Pancreas (tissue), 10 donors: Measurements from ENCODE around the gene THSD7B. TPM values are rescaled to one million over a fixed set of nuclear protein-coding genes. Genes with fewer than 3 reads are reported as not detected.
"Not testable (repeated sequence)": the region's sequence is repeated elsewhere in the genome, so short reads cannot be mapped to it uniquely, and the experiment has no call there.

Experiments
- ATAC-seq, 4 donors: fragments of 200-7000 bp; cut with Tn5 transposase; one replicate each; pipeline versions ENCODE4 v1.8.0 to v1.9.1; 2020; ENCODE audit warnings: mild to moderate bottlenecking in 4 of 4, moderate library complexity in 4 of 4
- DNase-seq, 6 donors: peaks; one replicate each; pipeline ENCODE4 v3.0.0-alpha.2; 2020
- FAIRE-seq: peaks from 2 replicates; lab custom pipeline; 2012; peaks lifted over from hg19 to GRCh38; lab: Jason Lieb, UNC
- H3K27ac ChIP-seq, 4 donors: fragments of 200-600 bp; sonication (generic); 1 replicate in 3 of 4; 2 replicates in 1 of 4; pipeline versions ENCODE4 v1.5.0 to v1.8.0; 2020
- H3K27me3 ChIP-seq, 4 donors: fragments of 200-600 bp; one replicate each; pipeline ENCODE4 v1.8.0; 2021
- H3K36me3 ChIP-seq, 3 donors: fragments of 200-600 bp; sonication (generic) in 1 of 3; one replicate each; pipeline versions ENCODE4 v1.5.0 to v1.8.0; 2020 to 2021
- H3K4me1 ChIP-seq, 3 donors: fragments of 200-600 bp; one replicate each; pipeline ENCODE4 v1.8.0; 2021
- H3K4me3 ChIP-seq, 4 donors: fragments of 200-600 bp; sonication (generic) in 2 of 4; one replicate each; pipeline versions ENCODE4 v1.5.0 to v1.8.0; 2020 to 2021
- H3K9me3 ChIP-seq, 4 donors: fragments of 200-600 bp; one replicate each; pipeline ENCODE4 v1.8.0; 2021
- WGBS, 2 donors: extraction: QIAGEN DNeasy Blood & Tissue Kit; methylation state at CpG; one replicate each; pipeline ENCODE4 v1.1.7; 2013; 5-methylcytosine and 5-hydroxymethylcytosine counted together
- intact Hi-C, 3 donors: fragments of 100-400 bp; cut with DNase I; formaldehyde crosslinking; loops; one replicate each; pipeline versions ENCODE4 v1.11.1 to v1.14.2; 2022
- polyA plus RNA-seq, 2 donors: library from polyadenylated mRNA; stranded (reverse); fragments of 200-250 nt; gene quantifications; one replicate each; pipeline ENCODE4 v1.2.3, GENCODE V29; 2013
- total RNA-seq, 6 donors: library from RNA; stranded (reverse); fragmentation: NEBNext Ultra II Directional in 4 of 6; extraction: Animal tissue kit (Norgen Biotek cat#: 25700) in 4 of 6; gene quantifications; one replicate each; pipeline versions ENCODE4 v1.2.1 to v1.2.4, GENCODE V29; 2021 to 2023
- TF ChIP-seq, protein P1 (sequence below), 4 donors: fragments of 200-600 bp; sonication (generic) in 3 of 4; IDR thresholded peaks; one replicate each; pipeline versions ENCODE4 v1.5.0 to v1.8.0; 2021; ENCODE audit warnings: antibody characterized with exemption in 4 of 4
- donor health status: healthy with polysubstance abuse.
- donor health status: DM: no; HTN: no; CAD: no; lungs with moderate emphysema.
- donor health status: DM: no; HTN: no; CAD: no.
- donor health status: control.
- donor health status: control.
- donor health status: Bipolar disorder and iron deficiency.
- donor health status: DM: yes; HTN: yes; CAD: no.
- donor health status: DM: no; HTN: no; CAD: no.
- donor health status: DM: no; HTN: no; CAD: no.
- donor health status: DM: yes; HTN: yes; CAD: no.

Gene THSD7B
- total and polyA plus RNA-seq, 8 donors: 0.02 to 0.18 (median 0.07) TPM; not detected in 4

DNA sequence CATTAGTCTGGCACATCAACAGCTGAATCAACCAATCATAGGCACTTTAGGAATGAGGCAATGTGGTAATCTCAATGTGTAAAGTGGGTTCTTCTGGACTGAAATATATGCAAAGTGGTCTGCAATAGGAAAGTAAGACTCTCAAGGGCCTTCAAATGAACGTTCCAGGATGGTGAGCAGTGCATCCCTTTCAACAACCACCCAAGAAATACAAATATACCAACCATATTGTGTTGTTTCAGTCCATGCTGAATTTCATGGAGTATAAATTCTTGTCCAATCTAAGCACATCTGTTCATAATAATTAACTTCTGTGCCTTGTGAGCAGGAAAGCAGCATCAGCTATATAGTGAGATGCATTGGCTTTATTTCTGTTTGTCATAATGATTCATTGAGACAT lies 556.2 kb downstream of the THSD7B start:
- Histone ChIP-seq H3K4me1 (no peaks in the 10 kb centered on the region), H3K4me3 (no peak overlapping the region), H3K9me3 (no peaks in the 10 kb centered on the region), H3K36me3 (no peaks in the 10 kb centered on the region), H3K27me3 (no peaks in the 10 kb centered on the region), H3K27ac (no peak overlapping the region)
- DNase-seq (no peak), ATAC-seq (no peak), FAIRE-seq (no peak)
- intact Hi-C loops: no loop called here
- TF ChIP-seq, protein P1, sequence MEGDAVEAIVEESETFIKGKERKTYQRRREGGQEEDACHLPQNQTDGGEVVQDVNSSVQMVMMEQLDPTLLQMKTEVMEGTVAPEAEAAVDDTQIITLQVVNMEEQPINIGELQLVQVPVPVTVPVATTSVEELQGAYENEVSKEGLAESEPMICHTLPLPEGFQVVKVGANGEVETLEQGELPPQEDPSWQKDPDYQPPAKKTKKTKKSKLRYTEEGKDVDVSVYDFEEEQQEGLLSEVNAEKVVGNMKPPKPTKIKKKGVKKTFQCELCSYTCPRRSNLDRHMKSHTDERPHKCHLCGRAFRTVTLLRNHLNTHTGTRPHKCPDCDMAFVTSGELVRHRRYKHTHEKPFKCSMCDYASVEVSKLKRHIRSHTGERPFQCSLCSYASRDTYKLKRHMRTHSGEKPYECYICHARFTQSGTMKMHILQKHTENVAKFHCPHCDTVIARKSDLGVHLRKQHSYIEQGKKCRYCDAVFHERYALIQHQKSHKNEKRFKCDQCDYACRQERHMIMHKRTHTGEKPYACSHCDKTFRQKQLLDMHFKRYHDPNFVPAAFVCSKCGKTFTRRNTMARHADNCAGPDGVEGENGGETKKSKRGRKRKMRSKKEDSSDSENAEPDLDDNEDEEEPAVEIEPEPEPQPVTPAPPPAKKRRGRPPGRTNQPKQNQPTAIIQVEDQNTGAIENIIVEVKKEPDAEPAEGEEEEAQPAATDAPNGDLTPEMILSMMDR (IDR thresholded peaks at IDR 0.05): no peak
- WGBS, 2 donors: 14 to 33% methylated on average over 1 of the region's 1 CpG

DNA sequence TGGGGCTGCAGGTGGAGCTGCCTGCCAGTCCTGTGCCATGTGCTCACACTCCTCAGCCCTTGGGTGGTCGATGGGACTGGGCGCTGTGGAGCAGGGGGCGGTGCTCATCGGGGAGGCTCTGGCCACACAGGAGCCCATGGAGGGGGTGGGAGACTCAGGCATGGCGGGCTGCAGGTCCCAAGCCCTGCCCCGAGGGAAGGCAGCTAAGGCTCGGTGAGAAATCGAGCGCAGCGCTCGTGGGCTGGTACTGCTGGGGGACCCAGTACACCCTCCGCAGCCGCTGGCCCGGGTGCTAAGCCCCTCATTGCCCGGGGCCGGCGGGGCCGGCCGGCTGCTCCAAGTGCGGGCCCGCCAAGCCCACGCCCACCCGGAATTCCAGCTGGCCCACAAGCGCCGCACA lies 566.2 kb downstream of the THSD7B start:
- H3K27me3 ChIP-seq, H3K4me3 ChIP-seq, intact Hi-C loops, FAIRE-seq, H3K4me1 ChIP-seq, H3K9me3 ChIP-seq, H3K27ac ChIP-seq, ATAC-seq, H3K36me3 ChIP-seq: not testable (repeated sequence)
- WGBS, 2 donors: 87 to 93% methylated on average over 18 to 25 of the region's 25 CpGs
- DNase-seq: peak in 1 of 6 donors; percentile 49

DNA sequence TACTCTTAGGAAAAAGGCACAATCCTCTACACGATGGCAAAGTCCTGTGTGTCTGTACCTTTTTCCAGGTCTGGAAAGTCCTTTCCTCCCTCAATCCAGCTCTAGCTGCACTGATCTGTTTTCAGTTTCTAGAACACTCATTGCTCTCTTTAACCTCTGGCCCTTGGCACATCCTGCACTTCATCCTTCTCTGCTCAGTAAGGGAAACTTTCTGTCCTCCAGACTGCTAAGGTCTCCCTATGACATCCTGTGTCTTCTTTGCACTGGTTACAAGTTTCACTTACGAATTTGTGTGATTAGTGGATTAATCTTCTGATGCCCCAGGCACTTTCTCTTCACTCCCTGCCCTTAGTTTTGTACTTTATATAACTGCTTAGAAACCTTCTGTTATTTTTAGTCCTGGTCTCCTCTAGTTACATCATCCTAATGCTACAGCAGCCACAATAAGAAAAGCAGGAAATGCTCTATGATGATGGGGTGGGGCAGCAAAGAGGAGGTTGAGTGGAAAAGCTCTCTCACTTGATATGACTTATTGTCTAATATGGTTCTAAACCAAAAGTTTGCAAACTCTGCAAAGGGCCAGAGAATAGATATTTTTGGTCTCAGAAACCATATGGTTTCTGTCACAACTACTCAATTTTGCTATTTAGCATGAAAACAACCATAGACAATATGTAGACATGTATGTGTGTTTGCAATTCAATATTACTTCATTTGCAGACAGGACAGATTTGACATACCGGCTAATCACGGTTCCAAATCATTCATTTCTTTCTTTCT lies 568.2 kb downstream of the THSD7B start:
- DNase-seq (no peak), FAIRE-seq (no peak)
- H3K27me3 ChIP-seq: no peaks in the 10 kb centered on the region

DNA sequence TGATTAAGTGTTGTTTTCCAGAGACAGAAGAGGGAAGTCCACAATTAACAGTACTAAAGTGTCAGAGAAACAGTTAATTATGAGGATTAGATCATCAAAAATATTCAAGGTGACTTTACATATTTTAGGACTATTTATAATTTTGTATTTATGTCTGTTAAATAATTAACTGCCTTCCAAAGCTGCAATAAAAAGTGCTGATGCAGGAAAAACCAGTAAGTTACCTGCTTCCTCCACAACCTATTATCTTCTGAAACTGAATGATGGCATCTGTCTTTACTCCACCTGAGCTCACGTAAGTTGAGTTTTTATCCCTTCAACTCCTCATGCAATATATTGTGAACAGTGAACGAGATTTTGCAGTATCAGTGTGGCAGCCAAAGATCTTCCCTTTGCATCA lies 570.7 kb downstream of the THSD7B start:
- TF ChIP-seq, protein P1 (IDR thresholded peaks at IDR 0.05): no peak
- DNase-seq: no peak
- H3K4me3 ChIP-seq: no peak overlapping the region
- FAIRE-seq: no peak
- H3K4me1 ChIP-seq: no peaks in the 10 kb centered on the region
- H3K9me3 ChIP-seq: no peaks in the 10 kb centered on the region
- no peaks in the 10 kb centered on the region for H3K36me3 ChIP-seq
- intact Hi-C loops: no loop called here
- no peak for ATAC-seq
- no peak overlapping the region for H3K27ac ChIP-seq
- H3K27me3 ChIP-seq: no peaks in the 10 kb centered on the region
- WGBS, 2 donors: 42 to 46% methylated on average over 2 of the region's 2 CpGs

More for the DNA sequence above, 568.2 kb downstream of the THSD7B start:
- Histone ChIP-seq H3K36me3 (no peaks in the 10 kb centered on the region), H3K27ac (no peak overlapping the region), H3K4me3 (no peak overlapping the region), H3K9me3 (no peaks in the 10 kb centered on the region), H3K4me1 (no peaks in the 10 kb centered on the region)
- ATAC-seq: no peak
- WGBS, 2 donors: 42 to 49% methylated on average over 4 of the region's 4 CpGs
- intact Hi-C loops: no loop called here
- TF ChIP-seq, protein P1 (IDR thresholded peaks at IDR 0.05): no peak

DNA sequence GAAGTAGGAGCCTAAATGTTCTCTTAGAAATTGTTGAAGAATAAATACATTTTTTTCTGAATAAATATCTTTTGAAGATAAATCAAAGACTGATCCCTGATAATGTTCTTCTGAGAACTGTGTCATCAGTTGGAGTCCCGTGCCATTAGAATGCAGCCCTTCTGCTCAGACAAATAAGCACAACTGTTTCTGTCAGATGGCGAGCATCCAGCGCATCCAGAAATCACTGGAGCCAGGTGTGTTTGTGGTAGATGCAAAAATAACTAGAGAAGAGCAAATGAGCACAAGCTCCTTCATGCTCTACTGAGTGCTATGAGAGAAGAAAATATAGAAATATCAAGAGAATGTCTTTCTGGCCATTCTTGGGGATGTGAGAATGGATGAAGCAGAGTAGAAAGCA lies 573.7 kb downstream of the THSD7B start:
- Histone ChIP-seq H3K27me3 (no peaks in the 10 kb centered on the region), H3K4me1 (no peaks in the 10 kb centered on the region), H3K27ac (no peak overlapping the region), H3K36me3 (no peaks in the 10 kb centered on the region), H3K4me3 (no peak overlapping the region), H3K9me3 (no peaks in the 10 kb centered on the region)
- DNase-seq (no peak), FAIRE-seq (no peak), ATAC-seq (no peak)
- TF ChIP-seq, protein P1 (IDR thresholded peaks at IDR 0.05): no peak
- WGBS, 2 donors: 59 to 66% methylated on average over 3 of the region's 3 CpGs
- intact Hi-C loops: no loop called here
